Upper lobe of left lung (tissue), 6 donors: Measurements from ENCODE around the gene CNP. TPM values are rescaled to one million over a fixed set of nuclear protein-coding genes. Genes with fewer than 3 reads are reported as not detected.

Experiments used
- ATAC-seq, 2 donors: fragments of 200-7000 bp; cut with Tn5 transposase; one replicate each; pipeline ENCODE4 v1.9.1; 2022; ENCODE audit warnings: mild to moderate bottlenecking in 2 of 2, moderate library complexity in 2 of 2; ENCODE audit not compliant: low FRiP score in 2 of 2
- DNase-seq, 2 donors: peaks; one replicate each; pipeline ENCODE4 v3.0.0-alpha.2; 2019 to 2020
- H3K27ac ChIP-seq, 4 donors: fragments of 200-600 bp; sonication (generic); one replicate each; pipeline ENCODE4 v1.5.1; 2016 to 2019
- H3K27me3 ChIP-seq, 4 donors: fragments of 200-600 bp; sonication (generic); one replicate each; pipeline ENCODE4 v1.5.1; 2017 to 2019
- H3K36me3 ChIP-seq, 4 donors: fragments of 200-600 bp; sonication (generic); one replicate each; pipeline ENCODE4 v1.5.1; 2016 to 2019
- H3K4me1 ChIP-seq, 4 donors: fragments of 200-600 bp; sonication (generic); one replicate each; pipeline ENCODE4 v1.5.1; 2018 to 2019
- H3K4me3 ChIP-seq, 4 donors: fragments of 200-600 bp; sonication (generic); one replicate each; pipeline ENCODE4 v1.5.1; 2017 to 2019; ENCODE audit warnings: mild to moderate bottlenecking in 2 of 4, moderate library complexity in 1 of 4
- H3K9me3 ChIP-seq, 4 donors: fragments of 200-600 bp; sonication (generic); one replicate each; pipeline ENCODE4 v1.5.1; 2018 to 2019
- CTCF ChIP-seq, 6 experiments: fragments of 450-650 bp in 4 of 6; fragments of 200-600 bp in 2 of 6; sonication (generic) in 2 of 6; IDR thresholded peaks; one replicate each; pipeline ENCODE4 v1.5.1; 2016 to 2019; ENCODE audit warnings: antibody characterized with exemption in 6 of 6
- EP300 ChIP-seq, 4 donors: sonication (generic); formaldehyde crosslinking; IDR thresholded peaks; one replicate each; pipeline ENCODE4 v1.5.1; 2017; ENCODE audit warnings: antibody characterized with exemption in 4 of 4, control low read depth in 2 of 4
- POLR2A ChIP-seq, 4 donors: fragments of 450-650 bp; IDR thresholded peaks; one replicate each; pipeline ENCODE4 v1.5.1; 2016 to 2017; ENCODE audit warnings: antibody characterized with exemption in 4 of 4, mild to moderate bottlenecking in 2 of 4
- POLR2AphosphoS5 ChIP-seq, 2 donors: sonication (generic); formaldehyde crosslinking; IDR thresholded peaks; one replicate each; pipeline ENCODE4 v1.5.1; 2017; ENCODE audit warnings: antibody characterized with exemption in 2 of 2
- WGBS, 2 donors: methylation state at CpG; one replicate each; pipeline ENCODE4 v1.1.5; 2017 to 2018; 5-methylcytosine and 5-hydroxymethylcytosine counted together
- total RNA-seq, 6 donors: library from RNA; depleted of rRNA in 4 of 6; stranded (reverse); fragments of >200 nt in 4 of 6; gene quantifications; one replicate each; pipeline versions ENCODE4 v1.1.0 to v1.2.1, GENCODE V29; 2016 to 2021
- donor health status: DM: no; HTN: no; CAD: no; lungs with moderate emphysema.
- donor health status: DM: no; HTN: yes; CAD: no; lungs with severe emphysema.

CNP gene
- total RNA-seq, 6 donors from 2014 or later = 33.4 to 62.3 (median 45.3) TPM

GRCh38 chr17:41935641-41936040, 31.0 kb upstream of the CNP start:
- H3K4me1 ChIP-seq = peaks cover 4 to 16% (median 12%) of the 10 kb centered on the region in 4 donors
- TF ChIP-seq POLR2AphosphoS5 (IDR thresholded peaks at IDR 0.05) = no peak
- TF ChIP-seq CTCF (IDR thresholded peaks at IDR 0.05) = no peak
- no peak for TF ChIP-seq POLR2A (IDR thresholded peaks at IDR 0.05)
- TF ChIP-seq EP300 (IDR thresholded peaks at IDR 0.05) = no peak
- H3K9me3 ChIP-seq = no peaks in the 10 kb centered on the region
- no peak overlapping the region for H3K27ac ChIP-seq
- H3K27me3 ChIP-seq = no peaks in the 10 kb centered on the region
- H3K4me3 ChIP-seq = no peak overlapping the region
- no peak for DNase-seq
- no peaks in the 10 kb centered on the region for H3K36me3 ChIP-seq
- ATAC-seq = no peak
- 91 to 96% methylated on average over 4 to 6 of the region's 6 CpGs for WGBS, 2 donors

- no peaks in the 10 kb centered on the region for H3K27me3 ChIP-seq
- H3K36me3 ChIP-seq = no peaks in the 10 kb centered on the region
- ATAC-seq (no peak), DNase-seq (no peak)
- H3K4me3 ChIP-seq = no peak overlapping the region
- WGBS, 2 donors = 89 to 94% methylated on average over 12 to 19 of the region's 19 CpGs
- no peak for TF ChIP-seq POLR2A (IDR thresholded peaks at IDR 0.05)
- no peak overlapping the region for H3K27ac ChIP-seq
- no peaks in the 10 kb centered on the region for H3K4me1 ChIP-seq
- H3K9me3 ChIP-seq = no peaks in the 10 kb centered on the region
Measured at GRCh38 chr17:41937970-41938954, 28.3 kb upstream of the CNP start.

GRCh38 chr17:41939044-41939692, 27.4 kb upstream of the CNP start:
- TF ChIP-seq POLR2AphosphoS5 (IDR thresholded peaks at IDR 0.05) (no peak), CTCF (IDR thresholded peaks at IDR 0.05) (no peak), EP300 (IDR thresholded peaks at IDR 0.05) (no peak), POLR2A (IDR thresholded peaks at IDR 0.05) (no peak)
- no peaks in the 10 kb centered on the region for H3K9me3 ChIP-seq
- no peaks in the 10 kb centered on the region for H3K27me3 ChIP-seq
- H3K36me3 ChIP-seq = no peaks in the 10 kb centered on the region
- H3K4me3 ChIP-seq = no peak overlapping the region
- no peak for DNase-seq
- 91% methylated on average over 4 of the region's 4 CpGs for WGBS, 2 donors
- ATAC-seq = no peak
- peaks cover 0 to 2% (median 0%) of the 10 kb centered on the region in 4 donors for H3K4me1 ChIP-seq
- H3K27ac ChIP-seq = no peak overlapping the region

- Histone ChIP-seq H3K4me1 (peaks cover 0 to 6% (median 0%) of the 10 kb centered on the region in 4 donors), H3K27ac (no peak overlapping the region), H3K4me3 (no peak overlapping the region), H3K36me3 (no peaks in the 10 kb centered on the region), H3K27me3 (no peaks in the 10 kb centered on the region), H3K9me3 (no peaks in the 10 kb centered on the region)
- DNase-seq = no peak
- TF ChIP-seq POLR2AphosphoS5 (IDR thresholded peaks at IDR 0.05) (no peak), POLR2A (IDR thresholded peaks at IDR 0.05) (no peak), CTCF (IDR thresholded peaks at IDR 0.05) (no peak), EP300 (IDR thresholded peaks at IDR 0.05) (no peak)
- no peak for ATAC-seq
- 88 to 94% methylated on average over 6 of the region's 6 CpGs for WGBS, 2 donors
Measured at GRCh38 chr17:41939693-41940090, 26.9 kb upstream of the CNP start.

- Histone ChIP-seq H3K9me3 (no peaks in the 10 kb centered on the region), H3K27me3 (no peaks in the 10 kb centered on the region), H3K27ac (no peak overlapping the region), H3K4me3 (no peak overlapping the region), H3K4me1 (peaks cover 0 to 9% (median 0%) of the 10 kb centered on the region in 4 donors), H3K36me3 (no peaks in the 10 kb centered on the region)
- ATAC-seq (no peak), DNase-seq (no peak)
- TF ChIP-seq POLR2AphosphoS5 (IDR thresholded peaks at IDR 0.05) (no peak), CTCF (IDR thresholded peaks at IDR 0.05) (no peak), EP300 (IDR thresholded peaks at IDR 0.05) (no peak), POLR2A (IDR thresholded peaks at IDR 0.05) (no peak)
- 89 to 91% methylated on average over 5 of the region's 5 CpGs for WGBS, 2 donors
Measured at GRCh38 chr17:41941168-41941567, 25.4 kb upstream of the CNP start.
